MV-4-11 (cell line): ENCODE data around the gene HES6.

ENCODE experiments used
- DNase-seq: peaks from one replicate; lab custom pipeline; 2025; lab: John Stamatoyannopoulos, UW

HES6 gene

GRCh38 chr2:238233625-238234024 lies 6.2 kb downstream of the HES6 start:
- peak; percentile 93 for DNase-seq

DNA sequence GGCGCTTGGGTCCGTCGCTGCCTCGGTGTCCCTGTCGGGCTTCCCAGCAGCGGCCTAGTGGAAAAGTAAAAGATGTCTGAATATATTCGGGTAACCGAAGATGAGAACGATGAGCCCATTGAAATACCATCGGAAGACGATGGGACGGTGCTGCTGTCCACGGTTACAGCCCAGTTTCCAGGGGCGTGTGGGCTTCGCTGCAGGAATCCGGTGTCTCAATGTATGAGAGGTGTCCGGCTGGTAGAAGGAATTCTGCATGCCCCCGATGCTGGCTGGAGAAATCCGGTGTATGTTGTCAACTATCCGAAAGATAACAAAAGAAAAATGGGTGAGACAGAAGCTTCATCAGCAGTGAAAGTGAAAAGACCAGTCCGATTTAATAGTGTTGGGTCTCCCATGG lies 8.0 kb downstream of the HES6 start:
- no peak for DNase-seq

GRCh38 chr2:238231251-238231793 lies 8.5 kb downstream of the HES6 start:
- DNase-seq, result peak; percentile 85

- DNase-seq, result no peak
Measured at GRCh38 chr2:238230699-238231098, 9.1 kb downstream of the HES6 start.

DNA sequence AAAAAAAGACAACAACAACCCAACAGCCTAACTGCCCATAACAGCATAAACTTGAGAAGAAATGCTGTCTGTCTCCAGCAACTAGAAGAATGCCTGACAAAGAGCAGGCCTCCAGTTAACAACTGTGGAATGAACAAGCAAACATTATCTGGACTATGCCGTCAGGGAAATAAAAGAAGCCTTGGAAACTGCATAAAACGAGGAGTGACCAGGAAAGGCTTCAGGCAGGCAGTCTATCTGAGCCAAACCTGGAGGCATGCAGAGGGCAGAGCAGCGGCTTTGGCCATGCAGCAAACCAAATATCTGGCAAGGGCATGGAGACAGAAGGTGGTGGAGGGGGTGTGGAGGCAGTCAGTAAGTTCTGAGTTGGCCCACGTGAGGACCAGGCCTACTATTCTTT lies 11.1 kb downstream of the HES6 start:
- DNase-seq, result no peak

DNA sequence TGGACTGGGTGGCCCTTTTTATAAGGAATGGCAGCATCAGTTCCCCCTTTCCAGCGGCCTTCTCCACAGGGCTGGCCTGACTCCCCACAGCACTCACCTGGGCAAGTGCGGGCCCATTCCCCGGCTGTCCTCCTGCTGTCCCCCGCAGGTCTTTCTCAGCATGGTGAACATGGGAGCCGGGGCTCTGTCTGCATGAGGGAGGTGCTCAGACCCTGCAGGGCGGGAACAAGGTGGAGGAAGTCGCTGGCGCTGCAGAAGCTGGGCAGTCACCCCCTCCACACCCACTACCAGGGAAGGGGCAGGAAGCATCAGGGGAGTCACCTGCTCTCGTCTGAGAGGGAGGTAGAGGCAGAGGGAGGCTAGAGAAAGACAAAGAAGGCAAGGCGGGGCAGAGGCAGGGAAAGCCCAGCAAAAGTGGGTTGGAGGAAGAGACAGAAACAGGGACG lies 12.2 kb downstream of the HES6 start:
- no peak for DNase-seq

GRCh38 chr2:238226698-238227586 lies 12.9 kb downstream of the HES6 start:
- DNase-seq, result no peak

DNA sequence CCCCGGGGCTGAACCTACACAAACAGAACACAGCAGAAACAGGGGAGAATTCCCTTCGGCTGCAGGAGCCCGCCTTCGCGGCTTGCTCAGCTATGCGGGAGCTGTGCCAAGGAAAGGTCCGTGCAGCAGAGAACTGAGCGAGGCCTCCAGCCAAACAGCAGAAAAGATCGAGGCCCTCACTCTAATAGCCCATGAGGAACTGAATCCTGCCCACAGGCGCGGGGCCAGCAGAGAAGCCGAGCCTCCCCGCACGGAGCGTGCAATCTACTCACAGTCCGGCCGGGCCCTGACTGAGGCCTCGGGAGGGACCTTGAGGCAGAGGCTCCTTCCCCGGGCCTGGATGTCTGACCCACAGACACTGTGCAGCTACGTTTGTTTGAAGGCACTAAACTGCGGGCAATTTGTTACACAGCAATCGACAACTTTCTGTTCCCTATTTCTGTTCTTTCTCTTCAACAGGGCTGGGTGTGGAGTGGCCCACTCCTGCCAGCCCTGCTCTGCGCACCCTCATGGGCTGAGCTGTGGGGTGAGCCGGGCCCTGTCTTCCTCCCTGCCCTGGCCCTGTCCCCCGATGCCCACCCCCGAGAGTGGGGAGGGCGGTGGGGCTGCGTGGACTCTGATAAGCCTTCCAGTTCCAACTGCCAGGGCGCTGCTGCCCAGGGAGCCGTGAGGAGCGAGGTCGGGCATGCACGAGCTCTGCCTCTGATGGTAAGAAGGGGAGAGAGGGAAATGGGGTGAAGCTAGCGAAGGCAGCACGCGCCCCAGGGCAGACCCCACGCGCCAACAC lies 13.7 kb downstream of the HES6 start:
- peak; percentile 36 for DNase-seq

- no peak for DNase-seq
Measured at GRCh38 chr2:238225121-238225520, 14.7 kb downstream of the HES6 start.

DNA sequence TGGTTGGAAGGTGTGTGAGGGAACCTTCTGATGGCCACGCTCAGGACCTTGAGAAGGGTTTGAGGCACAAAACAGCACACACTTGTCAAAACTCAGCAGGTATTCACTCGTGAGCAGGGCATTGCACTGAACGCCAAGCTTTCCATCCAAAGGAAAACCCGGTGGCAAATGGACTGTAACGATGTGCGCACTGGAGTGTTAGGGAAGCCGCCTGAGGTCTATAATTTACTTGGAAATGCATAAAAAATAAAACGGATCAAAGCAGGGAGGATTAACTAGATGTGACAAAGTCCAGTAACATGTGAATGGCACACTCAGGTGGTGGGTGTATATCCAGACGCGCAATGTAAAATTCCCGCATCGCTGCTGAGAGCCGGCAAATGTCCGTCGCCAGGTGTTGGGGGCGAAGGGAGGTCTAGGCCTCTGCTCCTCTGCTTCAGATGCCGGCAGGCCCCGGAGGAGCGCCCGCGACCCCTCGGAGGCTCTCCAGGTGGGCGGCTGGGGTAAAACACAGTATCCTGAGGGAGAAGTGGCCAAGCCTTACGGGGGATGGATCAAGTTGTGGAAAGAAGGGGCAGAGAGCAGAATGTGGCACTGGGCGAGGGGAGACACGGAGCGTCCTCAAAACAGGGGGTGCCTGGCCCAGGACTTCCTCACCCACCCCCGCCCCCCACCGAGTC lies 15.3 kb downstream of the HES6 start:
- DNase-seq, result no peak

DNA sequence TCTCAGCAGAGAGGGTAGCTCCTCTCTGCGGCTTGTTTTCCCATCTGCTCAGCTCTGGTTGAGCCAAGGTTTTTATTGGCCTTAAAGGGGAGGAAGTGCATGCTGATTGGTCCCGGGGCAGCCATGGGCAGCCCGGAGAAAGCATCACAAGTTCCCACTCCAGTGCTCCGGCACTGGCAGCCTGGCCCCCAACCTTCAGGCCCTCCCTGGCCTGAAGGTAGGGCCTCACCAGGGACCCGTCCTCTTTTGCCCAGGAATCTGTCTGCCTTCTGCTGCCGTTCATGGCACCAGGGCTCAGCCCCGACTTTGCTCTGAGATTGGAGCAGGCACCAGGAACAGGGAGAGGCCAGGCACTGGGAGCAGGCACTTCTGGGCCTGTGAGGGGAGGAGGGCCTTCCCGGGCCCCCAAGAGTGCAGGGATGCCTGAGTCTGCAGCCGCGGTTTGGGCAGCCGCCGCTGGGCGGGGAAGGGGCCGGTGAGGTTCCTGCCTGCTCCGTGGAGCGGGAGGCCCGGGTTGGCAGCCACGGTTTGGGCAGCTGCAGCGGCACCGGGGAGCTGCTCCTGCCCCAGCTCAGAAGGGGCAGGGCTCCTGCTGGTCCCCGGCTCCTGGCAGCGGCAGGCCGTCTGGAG lies 18.8 kb downstream of the HES6 start:
- DNase-seq, result no peak

DNA sequence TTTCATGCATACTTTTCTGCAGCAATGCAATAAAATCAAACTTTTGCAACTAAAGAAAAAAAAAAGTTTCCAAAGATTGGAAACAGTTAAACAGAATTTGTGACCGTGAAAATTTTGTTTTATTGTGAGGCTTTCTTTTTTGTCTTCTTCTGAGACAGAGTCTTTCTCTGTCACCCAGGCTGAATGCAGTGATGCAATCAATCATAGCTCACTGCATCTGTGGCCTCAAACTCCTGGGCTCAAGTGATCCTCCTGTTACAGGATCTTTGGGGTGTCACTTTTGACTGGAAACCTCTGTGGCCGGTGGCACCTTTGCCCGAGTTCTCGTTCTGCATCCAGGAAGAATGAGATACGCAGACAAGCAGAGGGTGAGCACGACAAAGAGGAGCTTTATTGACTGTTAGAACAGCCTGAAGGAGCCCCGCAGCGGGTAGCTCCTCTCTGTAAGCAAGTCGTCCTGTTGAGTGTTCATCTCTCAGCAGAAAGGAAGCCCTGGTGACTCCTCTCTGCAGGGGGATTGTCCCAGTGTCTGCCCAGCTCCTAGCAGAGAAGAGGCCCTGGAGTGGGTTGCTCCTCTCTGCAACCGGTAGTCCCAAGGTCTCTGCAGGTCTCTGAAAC lies 19.5 kb downstream of the HES6 start:
- no peak for DNase-seq

DNA sequence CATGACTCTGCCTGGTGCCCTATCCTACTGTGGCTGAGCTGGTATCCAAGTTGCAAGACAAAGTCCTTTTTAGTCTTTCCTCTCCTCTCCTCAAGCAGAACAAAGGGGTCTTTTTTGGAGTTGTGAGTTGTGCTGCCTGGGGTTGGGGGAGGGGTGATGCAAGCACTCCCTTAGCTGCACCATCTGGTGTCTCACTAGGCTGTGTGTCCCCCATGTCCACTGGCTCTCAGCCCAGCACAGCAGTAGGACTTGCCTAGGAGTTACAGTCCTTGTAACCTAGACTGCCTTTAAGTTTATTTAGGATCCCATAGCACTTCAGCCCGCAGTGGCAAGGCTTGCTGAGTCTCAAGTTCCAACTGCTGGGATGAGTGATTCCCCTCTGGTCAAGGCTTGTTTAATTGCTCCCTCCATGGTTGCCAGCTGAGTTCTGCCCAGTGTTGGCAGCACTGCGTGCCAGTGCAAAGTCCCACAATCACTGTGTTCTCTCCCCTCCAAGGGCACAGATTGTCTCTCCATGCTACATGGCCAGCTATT lies 23.1 kb downstream of the HES6 start:
- DNase-seq, result no peak

DNA sequence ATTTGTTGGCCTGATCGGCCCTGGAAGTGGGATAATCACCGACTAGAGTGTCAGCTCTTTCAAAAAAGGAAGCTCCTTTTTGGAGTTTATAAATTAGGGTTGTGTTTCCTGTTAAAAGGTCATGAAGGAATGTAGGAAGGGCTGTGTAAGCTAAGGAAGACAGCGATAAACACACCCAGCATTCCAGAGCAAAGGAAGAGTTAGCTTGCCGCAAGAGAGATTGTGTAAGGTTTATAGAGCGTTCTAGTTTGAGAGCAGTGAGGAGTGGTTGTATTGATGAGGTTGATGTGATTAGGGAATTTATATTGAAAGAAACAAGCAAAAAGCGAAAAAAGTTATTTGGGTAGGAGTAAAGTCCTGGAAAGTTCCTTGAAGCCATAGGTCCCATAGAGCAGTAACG lies 32.8 kb downstream of the HES6 start:
- DNase-seq, result no peak

- peak; percentile 59 for DNase-seq
Measured at GRCh38 chr2:238203973-238204683, 35.7 kb downstream of the HES6 start.

DNA sequence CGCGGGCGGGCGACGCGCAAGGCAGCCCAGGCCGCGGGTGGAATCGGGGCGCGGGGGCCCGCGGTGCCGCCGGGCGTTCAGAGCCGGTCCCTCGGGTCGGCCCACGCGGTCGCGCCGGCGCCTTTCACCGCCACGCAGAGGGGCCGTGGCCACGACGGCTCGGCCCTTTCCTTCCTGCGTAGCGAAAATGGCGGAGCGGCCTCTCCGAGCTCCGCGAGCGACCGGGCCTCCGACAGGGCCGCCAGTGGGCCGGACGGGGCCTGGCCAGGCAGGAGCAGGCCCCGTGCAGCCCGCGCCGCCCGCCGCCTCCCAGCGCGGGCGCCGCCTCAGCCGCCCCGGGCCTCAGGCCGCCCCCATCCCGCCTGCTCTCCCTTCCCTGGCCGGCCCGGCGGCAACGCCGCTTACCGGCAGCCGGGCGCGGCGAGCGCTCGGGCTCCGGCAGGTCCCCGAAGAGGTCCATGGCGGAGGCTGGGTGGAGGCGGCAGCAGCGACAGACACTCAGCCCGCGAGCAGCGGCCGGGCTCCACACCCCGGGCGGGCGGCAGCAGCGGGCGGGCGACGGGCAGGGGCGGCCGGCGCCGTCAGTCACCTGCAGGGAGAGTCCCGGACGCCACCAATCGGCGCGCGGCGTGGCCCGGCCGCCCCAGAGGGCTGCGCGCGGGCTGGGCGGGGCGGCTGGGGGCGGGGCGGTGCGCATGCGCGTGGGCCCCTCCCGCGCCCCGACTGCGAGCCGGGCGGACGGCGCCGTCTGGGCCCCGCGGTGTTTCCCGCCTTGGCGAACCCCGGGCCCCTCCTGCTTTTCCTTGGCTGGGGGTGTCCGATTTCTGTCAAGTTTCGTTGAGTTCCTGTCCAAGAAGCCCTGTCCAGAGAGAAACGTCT lies 36.5 kb downstream of the HES6 start, which contains the start of gene ILKAP:
TSS of gene ILKAP (minus strand) at position 602 of the 879 bp plus-strand sequence. CDS start at position 460, 142 bp downstream.
- peak; percentile 69 for DNase-seq

DNA sequence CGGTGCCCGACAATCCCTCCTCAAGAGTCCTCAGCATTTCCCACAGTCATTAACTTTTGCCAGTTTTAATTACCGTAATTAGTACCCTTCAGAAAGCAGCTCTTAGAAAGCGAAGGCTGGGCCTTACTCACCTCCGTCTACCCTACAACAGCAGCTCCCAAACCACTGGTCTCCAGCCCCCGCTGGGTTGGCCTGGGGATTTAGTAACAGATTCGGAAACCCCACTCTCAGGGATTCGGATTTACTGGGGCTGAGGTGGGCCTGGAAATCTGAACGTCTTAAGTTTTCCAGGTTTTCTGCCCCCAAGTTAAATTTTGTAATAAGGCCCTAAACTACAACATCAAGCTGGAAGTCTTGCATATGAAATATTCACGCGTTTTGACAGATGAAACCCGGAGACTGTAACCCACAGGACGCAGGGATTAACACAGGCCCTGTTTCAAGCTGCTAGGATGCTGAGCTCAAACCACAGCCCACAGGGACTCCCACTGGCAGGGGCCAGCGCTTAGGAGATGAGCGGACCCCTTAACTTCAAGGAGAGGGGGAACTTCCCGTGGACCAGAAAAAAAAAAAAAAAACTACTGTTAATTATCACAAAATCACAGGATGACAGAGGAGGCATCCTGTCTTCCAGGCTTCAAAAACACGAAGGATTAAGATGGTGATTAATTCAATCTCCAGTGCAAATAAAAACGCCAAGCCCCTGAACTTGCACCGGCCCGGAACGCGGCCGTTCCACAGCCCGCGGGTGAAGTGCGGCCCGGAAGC lies 37.3 kb downstream of the HES6 start:
- peak; percentile 69 for DNase-seq

DNA sequence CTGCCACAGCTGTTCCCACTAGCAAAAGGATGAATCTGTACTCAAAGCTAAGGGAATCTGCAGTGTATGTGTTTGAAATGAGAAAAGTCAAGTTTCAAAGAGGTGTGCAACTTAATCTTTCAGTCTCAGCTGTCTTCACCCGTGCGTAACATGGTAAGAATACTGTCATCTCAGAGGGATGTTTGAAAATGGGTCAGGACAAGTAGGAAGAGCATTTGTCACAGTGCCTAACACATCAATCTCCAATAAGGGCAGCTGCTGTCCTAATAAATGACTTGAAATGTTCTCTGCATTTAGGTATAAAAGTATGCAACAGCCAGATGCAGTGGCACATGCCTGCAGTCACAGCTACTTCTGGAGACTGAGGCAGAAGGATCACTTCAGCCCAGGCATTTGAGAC lies 49.4 kb downstream of the HES6 start:
- DNase-seq, result no peak
